Measurements from ENCODE around the gene REN. TPM values are rescaled to one million over a fixed set of nuclear protein-coding genes. Genes with fewer than 3 reads are reported as not detected.
A peak's percentile ranks its signal among the peaks of the same experiment; 100 is the strongest.

Gene REN
- polyA plus RNA-seq (2011; rRNA removed): 0.99 and 1.2 TPM in 2 replicates
- 0.09 TPM in 1 of 2 replicates, not detected in the other for polyA minus RNA-seq (2011; rRNA and poly(A)+ RNA removed)

DNA sequence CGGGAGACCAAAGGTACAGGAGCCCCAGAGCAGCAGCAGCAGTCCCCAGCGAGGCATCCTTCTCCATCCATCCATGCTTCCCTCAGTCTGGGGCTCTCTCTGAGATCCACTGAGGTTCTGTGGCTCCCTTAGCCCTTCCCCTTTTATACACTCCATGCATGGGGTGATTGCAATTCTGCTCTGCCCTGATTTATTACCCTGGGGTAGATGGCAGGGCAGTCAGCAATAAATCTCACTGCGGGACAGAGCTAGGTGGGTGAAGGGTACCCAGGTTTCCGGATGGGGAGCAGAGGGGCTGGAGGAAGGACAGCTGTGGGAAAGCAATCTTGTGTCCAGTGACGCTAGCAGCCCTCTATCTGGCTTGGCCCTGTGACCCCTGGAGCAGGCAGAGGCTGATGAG is at the start of gene REN:
TSS of gene REN (minus strand) at position 119 of the 400 bp plus-strand sequence. CDS start at position 75, 44 bp downstream.
- Histone ChIP-seq H3K36me3 (ENCODE audit: control insufficient read depth, insufficient read depth, low read length) (no peaks in the 10 kb centered on the region), H3K4me3 (ENCODE audit: low read depth, low read length) (no peak within 1 kb of the TSS), H3K27me3 (ENCODE audit: control insufficient read depth, insufficient read depth, low read length) (no peaks in the 10 kb centered on the region)
- ChIA-PET POLR2A (no interaction called here), CTCF (interaction anchor here (0.8 to 8.1 kb wide), 7 partner anchors 8 to 265 kb away, joined by 3 to 240 read pairs (median 10); partner anchors contain the start of genes GOLT1A and KISS1)
- TF ChIP-seq CTCF (IDR thresholded peaks at IDR 0.05; ENCODE audit: insufficient read depth, low read depth, low read length): no peak
- no peak for DNase-seq (ENCODE audit: low read depth)

- ChIA-PET CTCF (interaction anchor here (0.6 to 6.2 kb wide), 43 partner anchors 8 to 354 kb away, joined by 3 to 164 read pairs (median 4); partner anchors contain the start of gene PLEKHA6), POLR2A (interaction anchor here (0.6 kb wide), 1 partner anchor 117 kb away, joined by 7 read pairs; no protein-coding TSS in a partner anchor)
- no peaks in the 10 kb centered on the region for H3K36me3 ChIP-seq (ENCODE audit: control insufficient read depth, insufficient read depth, low read length)
- TF ChIP-seq CTCF (IDR thresholded peaks at IDR 0.05; ENCODE audit: insufficient read depth, low read depth, low read length): peak; percentile 87
- no peak within 1 kb of the TSS for H3K4me3 ChIP-seq (ENCODE audit: low read depth, low read length)
- DNase-seq (ENCODE audit: low read depth): peak; percentile 32
- no peaks in the 10 kb centered on the region for H3K27me3 ChIP-seq (ENCODE audit: control insufficient read depth, insufficient read depth, low read length)
Measured at GRCh38 chr1:204213668-204214662, 47.8 kb upstream of the REN start, which contains the start of gene GOLT1A. GOLT1A (minus strand) TSS chr1:204213988; CDS start chr1:204213906, 82 bp downstream.

DNA sequence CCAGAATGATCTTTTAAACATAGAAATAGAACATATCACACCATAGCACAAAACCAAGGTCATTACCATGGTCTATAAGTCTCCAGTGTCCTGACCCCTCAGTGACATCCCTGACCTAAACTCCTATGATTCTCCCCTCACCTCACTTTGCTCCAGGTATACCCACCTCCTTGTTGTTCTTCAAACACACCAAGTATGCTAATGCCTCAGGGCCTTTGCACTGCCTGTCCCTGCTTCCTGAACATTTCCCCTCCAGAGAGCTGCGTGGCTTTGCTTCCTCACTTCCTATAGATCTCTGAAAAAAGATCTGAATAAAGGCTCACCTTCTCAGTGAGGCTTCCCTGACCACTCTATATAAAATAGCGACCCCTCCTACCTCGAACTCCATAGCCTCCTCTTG is 46.6 kb upstream of the REN start:
- Histone ChIP-seq H3K36me3 (ENCODE audit: control insufficient read depth, insufficient read depth, low read length) (no peaks in the 10 kb centered on the region), H3K4me3 (ENCODE audit: low read depth, low read length) (no peak overlapping the region), H3K27me3 (ENCODE audit: control insufficient read depth, insufficient read depth, low read length) (no peaks in the 10 kb centered on the region)
- ChIA-PET POLR2A (no interaction called here), CTCF (interaction anchor here (1.0 to 6.2 kb wide), 2 partner anchors 23 to 149 kb away, joined by 3 to 164 read pairs; partner anchors contain the start of gene PLEKHA6)
- no peak for TF ChIP-seq CTCF (IDR thresholded peaks at IDR 0.05; ENCODE audit: insufficient read depth, low read depth, low read length)
- DNase-seq (ENCODE audit: low read depth): no peak

DNA sequence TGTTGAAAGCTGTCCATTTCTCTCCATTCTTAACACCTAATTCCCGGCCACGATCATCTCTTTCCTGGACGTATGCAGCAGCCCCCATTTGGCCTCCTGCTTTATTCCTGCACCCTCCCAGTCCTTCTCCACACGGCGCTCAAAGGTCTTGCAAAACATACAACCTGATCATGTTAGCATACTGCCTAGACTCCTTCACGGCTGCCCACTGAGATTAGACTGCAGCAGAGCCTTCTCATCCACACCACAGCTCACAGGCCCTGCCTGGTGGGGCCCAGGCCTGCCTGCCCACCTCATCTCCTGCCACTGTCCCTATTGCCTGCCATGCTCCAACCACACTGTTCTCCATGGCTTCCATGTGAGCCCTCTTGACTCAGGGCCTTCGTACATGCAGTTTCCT is 44.9 kb upstream of the REN start:
- Histone ChIP-seq H3K36me3 (ENCODE audit: control insufficient read depth, insufficient read depth, low read length) (no peaks in the 10 kb centered on the region), H3K4me3 (ENCODE audit: low read depth, low read length) (no peak overlapping the region), H3K27me3 (ENCODE audit: control insufficient read depth, insufficient read depth, low read length) (no peaks in the 10 kb centered on the region)
- POLR2A ChIA-PET: no interaction called here
- TF ChIP-seq CTCF (IDR thresholded peaks at IDR 0.05; ENCODE audit: insufficient read depth, low read depth, low read length): no peak
- DNase-seq (ENCODE audit: low read depth): no peak
- CTCF ChIA-PET: interaction anchor here (1.3 to 3.9 kb wide), 6 partner anchors 47 to 152 kb away, joined by 3 to 41 read pairs (median 6); partner anchors contain the start of gene PLEKHA6

DNA sequence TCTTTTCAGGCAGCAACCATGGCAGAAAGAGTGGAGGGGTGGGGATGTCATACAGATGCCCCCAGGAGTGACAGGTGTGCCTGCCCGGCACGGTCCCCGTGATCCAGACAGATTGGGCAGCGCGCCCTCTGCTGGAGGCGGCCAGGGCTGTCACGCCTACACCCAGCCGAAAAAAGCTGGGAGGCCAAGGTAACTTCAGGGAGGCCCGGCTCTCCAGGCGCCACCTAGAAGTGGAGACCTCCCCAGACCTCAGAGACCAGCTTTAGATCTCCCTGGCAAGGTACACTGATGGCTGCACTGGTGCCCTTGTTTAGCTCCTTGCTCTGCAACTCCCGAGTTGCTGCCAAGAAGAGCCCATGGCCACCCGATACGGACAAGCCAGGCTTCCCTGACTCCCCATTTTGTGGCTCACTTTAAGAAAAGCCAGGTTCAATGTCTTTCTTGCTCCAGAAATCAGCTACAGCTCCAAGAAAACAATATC is 41.0 kb upstream of the REN start:
- no peak for DNase-seq (ENCODE audit: low read depth)
- TF ChIP-seq CTCF (IDR thresholded peaks at IDR 0.05; ENCODE audit: insufficient read depth, low read depth, low read length): peak; percentile 98
- Histone ChIP-seq H3K4me3 (ENCODE audit: low read depth, low read length) (no peak overlapping the region), H3K27me3 (ENCODE audit: control insufficient read depth, insufficient read depth, low read length) (no peaks in the 10 kb centered on the region), H3K36me3 (ENCODE audit: control insufficient read depth, insufficient read depth, low read length) (no peaks in the 10 kb centered on the region)
- POLR2A ChIA-PET: no interaction called here
- CTCF ChIA-PET: interaction anchor here (0.6 to 7.4 kb wide), 53 partner anchors 9 to 940 kb away, joined by 3 to 240 read pairs (median 6); partner anchors contain the start of genes ETNK2, GOLT1A, KISS1 and PIK3C2B

Data from BJ (cell line).